ENCODE data around the gene SRRT. TPM values are rescaled to one million over a fixed set of nuclear protein-coding genes. Genes with fewer than 3 reads are reported as not detected.

SRRT gene
- total and polyA plus RNA-seq, 4 experiments from 2014 or later: 37.8 to 272 (median 175) TPM

DNA sequence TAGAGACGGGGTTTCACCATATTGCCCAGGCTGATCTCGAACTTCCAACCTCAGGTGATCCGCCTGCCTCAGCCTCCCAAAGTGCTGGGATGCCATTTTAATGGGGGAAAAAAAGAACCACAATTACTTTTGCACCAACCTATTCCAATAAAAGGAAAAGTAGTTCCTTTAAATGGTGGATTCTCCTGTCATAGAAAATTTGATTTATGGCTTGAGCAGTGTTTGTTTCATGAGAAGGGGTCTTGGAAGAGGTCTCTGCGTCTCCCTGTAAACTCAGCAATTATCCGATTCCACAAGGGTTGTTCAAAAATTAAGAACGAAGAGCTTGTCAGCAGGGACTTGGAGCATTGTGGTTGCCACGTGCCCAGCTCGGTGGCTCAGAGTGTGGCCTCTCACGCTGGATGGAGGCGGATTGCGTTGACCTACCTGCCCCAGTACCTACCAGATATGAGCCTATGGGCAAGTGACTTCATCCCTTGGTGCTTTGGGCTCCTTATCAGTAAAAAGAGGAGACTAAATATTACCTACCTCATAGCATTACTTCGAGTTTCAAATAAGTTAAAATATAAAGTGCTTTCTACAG lies 10.5 kb upstream of the SRRT start:
- CTCF ChIA-PET (ENCODE audit: partially characterized antibody): interaction anchor here (0.8 to 3.0 kb wide), 3 partner anchors 10 to 12 kb away, joined by 3 to 10 read pairs (median 3); partner anchors contain the start of genes SLC12A9 and SRRT
- no peak overlapping the region for H3K4me3 ChIP-seq (ENCODE audit: low read length in 2 of 2)
- peaks cover 13% of the 10 kb centered on the region for H3K36me3 ChIP-seq (ENCODE audit: insufficient read depth, low read length)
- H3K27ac ChIP-seq (ENCODE audit: low read depth, low read length): no peak overlapping the region
- H3K4me3 Mint-ChIP-seq: no peak overlapping the region
- peak overlapping the region in 1 of 7 donors; percentile 16 for H3K27ac Mint-ChIP-seq
- H3K27me3 Mint-ChIP-seq: no peaks in the 10 kb centered on the region
- H3K9me3 ChIP-seq (ENCODE audit: control insufficient read depth in 1 of 2, low read length in 2 of 2): no peaks in the 10 kb centered on the region
- intact Hi-C loops (cut with micrococcal nuclease): no loop called here
- no peak for DNase-seq
- no peaks in the 10 kb centered on the region for H3K9me3 Mint-ChIP-seq
- H3K36me3 Mint-ChIP-seq: peaks cover 21 to 50% of the 10 kb centered on the region in 2 donors
- peaks cover 4 to 15% (median 6%) of the 10 kb centered on the region in 4 donors for H3K4me1 Mint-ChIP-seq
- no peaks in the 10 kb centered on the region for H3K27me3 ChIP-seq (ENCODE audit: insufficient read depth, low read length)
- POLR2A ChIA-PET (ENCODE audit: partially characterized antibody): interaction anchor here (1.3 to 2.0 kb wide), 4 partner anchors 9 to 12 kb away, joined by 3 to 8 read pairs (median 6); partner anchors contain the start of genes SLC12A9 and SRRT
- H3K4me1 ChIP-seq (ENCODE audit: insufficient read depth, low read length): peaks cover 10% of the 10 kb centered on the region

DNA sequence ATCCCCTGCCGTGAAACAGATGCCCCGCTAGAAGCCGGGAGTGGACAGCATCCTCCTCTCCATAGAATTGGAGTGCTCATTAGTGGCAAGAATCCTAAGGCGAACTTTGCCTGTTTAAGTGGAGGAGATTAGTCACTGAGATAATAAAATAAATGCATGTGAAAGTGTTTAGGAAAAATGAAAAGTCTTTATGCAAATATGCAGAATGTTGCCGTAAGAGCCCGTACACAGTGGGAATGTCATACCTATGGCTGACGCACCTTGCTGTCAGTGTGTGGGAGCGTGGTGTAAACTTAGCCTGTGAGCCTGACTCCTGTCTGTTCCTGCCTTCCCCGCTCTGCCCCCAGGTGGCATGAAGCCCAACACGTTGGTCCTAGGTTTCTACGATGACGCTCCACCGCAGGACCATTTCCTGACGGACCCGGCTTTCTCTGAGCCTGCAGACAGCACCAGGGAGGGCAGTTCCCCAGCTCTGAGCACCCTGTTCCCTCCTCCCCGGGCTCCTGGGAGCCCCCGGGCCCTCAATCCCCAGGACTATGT lies 9.5 kb upstream of the SRRT start:
- Mint-ChIP-seq H3K27ac (peak overlapping the region in 4 of 7 donors; percentile 10 to 71 (median 40)), H3K4me3 (peak overlapping the region in 3 of 8 donors; percentile 39 to 72 (median 61)), H3K4me1 (peaks cover 4 to 15% (median 6%) of the 10 kb centered on the region in 4 donors), H3K36me3 (peaks cover 13 to 39% of the 10 kb centered on the region in 2 donors), H3K27me3 (no peaks in the 10 kb centered on the region), H3K9me3 (no peaks in the 10 kb centered on the region)
- H3K36me3 ChIP-seq (ENCODE audit: insufficient read depth, low read length): peaks cover 10% of the 10 kb centered on the region
- no peak overlapping the region for H3K4me3 ChIP-seq (ENCODE audit: low read length in 2 of 2)
- no peaks in the 10 kb centered on the region for H3K9me3 ChIP-seq (ENCODE audit: control insufficient read depth in 1 of 2, low read length in 2 of 2)
- no peaks in the 10 kb centered on the region for H3K27me3 ChIP-seq (ENCODE audit: insufficient read depth, low read length)
- POLR2A ChIA-PET (ENCODE audit: partially characterized antibody): interaction anchor here (1.5 to 2.0 kb wide), 3 partner anchors 8 to 13 kb away, joined by 4 to 8 read pairs (median 8); partner anchors contain the start of genes SLC12A9 and SRRT
- H3K4me1 ChIP-seq (ENCODE audit: insufficient read depth, low read length): peaks cover 10% of the 10 kb centered on the region
- no peak for DNase-seq
- intact Hi-C loops (cut with micrococcal nuclease): no loop called here
- CTCF ChIA-PET (ENCODE audit: partially characterized antibody): interaction anchor here (1.3 kb wide), 1 partner anchor 9 kb away, joined by 3 read pairs; the partner anchor contains the start of gene SRRT
- H3K27ac ChIP-seq (ENCODE audit: low read depth, low read length): no peak overlapping the region

DNA sequence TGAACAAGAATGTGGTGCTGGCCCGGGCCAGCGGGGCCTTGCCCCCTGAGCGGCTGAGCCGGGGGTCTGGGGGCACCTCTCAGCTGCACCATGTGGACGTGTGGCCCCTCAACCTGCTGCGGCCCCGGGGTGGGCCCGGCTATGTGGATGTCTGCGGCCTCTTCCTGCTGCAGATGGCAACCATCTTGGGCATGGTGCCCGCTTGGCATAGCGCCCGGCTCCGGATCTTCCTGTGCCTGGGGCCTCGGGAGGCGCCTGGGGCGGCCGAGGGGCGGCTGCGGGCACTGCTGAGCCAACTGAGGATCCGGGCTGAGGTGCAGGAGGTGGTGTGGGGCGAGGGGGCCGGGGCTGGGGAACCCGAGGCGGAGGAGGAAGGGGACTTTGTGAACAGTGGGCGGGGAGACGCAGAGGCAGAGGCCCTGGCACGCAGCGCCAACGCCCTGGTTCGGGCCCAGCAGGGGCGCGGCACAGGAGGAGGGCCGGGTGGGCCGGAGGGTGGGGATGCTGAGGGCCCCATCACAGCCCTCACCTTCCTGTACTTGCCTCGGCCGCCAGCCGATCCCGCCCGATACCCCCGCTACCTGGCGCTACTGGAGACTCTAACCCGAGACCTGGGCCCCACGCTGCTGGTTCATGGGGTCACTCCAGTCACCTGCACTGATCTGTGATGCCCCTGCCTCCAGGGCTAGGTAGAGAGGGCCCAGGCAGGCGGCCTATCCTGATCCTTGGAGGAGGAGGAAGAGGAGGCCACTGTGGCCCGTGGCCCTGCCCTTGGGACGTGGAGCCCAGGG lies 8.8 kb upstream of the SRRT start:
- Histone ChIP-seq H3K36me3 (ENCODE audit: insufficient read depth, low read length) (peaks cover 4% of the 10 kb centered on the region), H3K27me3 (ENCODE audit: insufficient read depth, low read length) (no peaks in the 10 kb centered on the region), H3K4me3 (ENCODE audit: low read length in 2 of 2) (peak overlapping the region in 1 of 2 donors; percentile 58), H3K9me3 (ENCODE audit: control insufficient read depth in 1 of 2, low read length in 2 of 2) (no peaks in the 10 kb centered on the region), H3K27ac (ENCODE audit: low read depth, low read length) (no peak overlapping the region), H3K4me1 (ENCODE audit: insufficient read depth, low read length) (peaks cover 10% of the 10 kb centered on the region)
- DNase-seq: no peak
- Mint-ChIP-seq H3K4me3 (peak overlapping the region in 6 of 8 donors; percentile 77 to 87 (median 83)), H3K27ac (no peak overlapping the region), H3K36me3 (peaks cover 7 to 35% of the 10 kb centered on the region in 2 donors), H3K4me1 (peaks cover 3 to 19% (median 6%) of the 10 kb centered on the region in 4 donors), H3K9me3 (no peaks in the 10 kb centered on the region), H3K27me3 (no peaks in the 10 kb centered on the region)
- ChIA-PET CTCF (ENCODE audit: partially characterized antibody) (no interaction called here), POLR2A (ENCODE audit: partially characterized antibody) (interaction anchor here (0.7 to 1.9 kb wide), 5 partner anchors 7 to 23 kb away, joined by 3 to 8 read pairs (median 3); partner anchors contain the start of genes SRRT and UFSP1)
- intact Hi-C loops (cut with micrococcal nuclease): no loop called here

DNA sequence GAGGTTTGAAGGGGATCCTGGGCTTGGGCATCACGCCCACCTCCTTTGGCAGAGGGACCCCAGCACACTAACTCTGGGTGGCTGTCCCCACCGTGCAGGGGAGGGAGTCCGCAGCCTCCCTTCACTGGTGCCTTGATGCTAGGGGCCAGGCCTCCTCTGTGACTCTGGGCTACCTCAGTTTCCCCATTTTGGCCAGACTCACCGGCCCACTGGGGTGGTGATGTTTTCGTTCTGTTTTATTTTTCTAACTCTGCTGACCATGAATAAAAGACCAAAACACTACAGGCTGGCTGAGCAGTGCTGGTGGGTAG lies 8.2 kb upstream of the SRRT start:
- Histone ChIP-seq H3K27ac (ENCODE audit: low read depth, low read length) (peak overlapping the region; percentile 66), H3K4me1 (ENCODE audit: insufficient read depth, low read length) (peaks cover 10% of the 10 kb centered on the region), H3K27me3 (ENCODE audit: insufficient read depth, low read length) (no peaks in the 10 kb centered on the region), H3K4me3 (ENCODE audit: low read length in 2 of 2) (peak overlapping the region in 1 of 2 donors; percentile 58), H3K9me3 (ENCODE audit: control insufficient read depth in 1 of 2, low read length in 2 of 2) (no peaks in the 10 kb centered on the region), H3K36me3 (ENCODE audit: insufficient read depth, low read length) (peaks cover 4% of the 10 kb centered on the region)
- ChIA-PET CTCF (ENCODE audit: partially characterized antibody) (interaction anchor here (1.3 kb wide), 1 partner anchor 14 kb away, joined by 5 read pairs; the partner anchor contains the start of gene SLC12A9), POLR2A (ENCODE audit: partially characterized antibody) (interaction anchor here (0.7 to 1.1 kb wide), 4 partner anchors 8 to 23 kb away, joined by 3 to 5 read pairs (median 3); partner anchors contain the start of genes SRRT and UFSP1)
- intact Hi-C loops (cut with micrococcal nuclease): no loop called here
- Mint-ChIP-seq H3K36me3 (peaks cover 9 to 33% of the 10 kb centered on the region in 2 donors), H3K27ac (peak overlapping the region in 5 of 7 donors; percentile 64 to 93 (median 83)), H3K4me3 (peak overlapping the region; percentile 62 to 87 (median 83)), H3K9me3 (no peaks in the 10 kb centered on the region), H3K4me1 (peaks cover 3 to 19% (median 6%) of the 10 kb centered on the region in 4 donors), H3K27me3 (no peaks in the 10 kb centered on the region)
- no peak for DNase-seq

DNA sequence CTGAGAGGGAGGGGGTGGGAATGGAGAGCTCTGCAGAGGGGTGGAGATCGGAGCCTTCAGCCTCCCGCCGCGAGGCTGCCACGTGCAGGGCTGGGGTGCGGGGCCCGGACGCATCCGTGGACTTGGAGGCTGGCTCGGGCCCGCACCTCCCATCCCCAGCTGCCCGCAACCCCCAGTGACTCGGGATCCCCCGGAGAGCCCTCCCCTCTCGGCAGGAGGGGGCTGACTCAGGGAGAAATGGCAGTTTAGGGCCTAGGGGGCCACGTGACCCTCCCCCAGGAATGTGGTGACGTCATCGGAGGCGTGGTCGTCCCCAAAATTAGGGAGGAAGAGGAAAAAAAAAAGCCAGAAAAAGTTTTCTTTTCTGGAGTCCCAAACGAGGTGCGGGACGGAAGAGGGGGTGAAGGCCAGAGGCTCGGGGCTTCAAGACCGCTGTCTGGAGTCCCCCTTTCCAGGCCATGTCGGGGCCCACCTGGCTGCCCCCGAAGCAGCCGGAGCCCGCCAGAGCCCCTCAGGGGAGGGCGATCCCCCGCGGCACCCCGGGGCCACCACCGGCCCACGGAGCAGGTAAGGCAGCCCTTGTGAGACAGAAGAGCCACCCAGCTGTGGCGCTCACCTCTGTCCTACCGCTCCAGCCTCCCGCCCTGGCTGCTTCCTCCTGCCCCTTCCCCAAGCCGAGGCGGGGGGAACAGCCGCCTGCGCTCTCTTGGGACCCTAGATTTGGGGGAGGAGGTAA lies 7.7 kb upstream of the SRRT start, which contains the start of gene TRIP6:
Gene TRIP6, plus strand, starts transcription at position 348 of the 736 bp plus-strand sequence. Its CDS starts 111 bp downstream, at position 459.
- H3K36me3 Mint-ChIP-seq: peaks cover 8 to 28% of the 10 kb centered on the region in 2 donors
- peak in 3 of 5 donors; percentile 22 to 60 (median 39) for DNase-seq
- Histone ChIP-seq H3K27ac (ENCODE audit: low read depth, low read length) (peak within 1 kb of the TSS; percentile 66), H3K4me1 (ENCODE audit: insufficient read depth, low read length) (peaks cover 10% of the 10 kb centered on the region), H3K4me3 (ENCODE audit: low read length in 2 of 2) (peak within 1 kb of the TSS in 1 of 2 donors; percentile 58), H3K36me3 (ENCODE audit: insufficient read depth, low read length) (peaks cover 4% of the 10 kb centered on the region), H3K27me3 (ENCODE audit: insufficient read depth, low read length) (no peaks in the 10 kb centered on the region), H3K9me3 (ENCODE audit: control insufficient read depth in 1 of 2, low read length in 2 of 2) (no peaks in the 10 kb centered on the region)
- no peaks in the 10 kb centered on the region for H3K27me3 Mint-ChIP-seq
- peaks cover 3 to 19% (median 6%) of the 10 kb centered on the region in 4 donors for H3K4me1 Mint-ChIP-seq
- CTCF ChIA-PET (ENCODE audit: partially characterized antibody): interaction anchor here (1.3 kb wide), 1 partner anchor 15 kb away, joined by 5 read pairs; the partner anchor contains the start of gene SLC12A9
- POLR2A ChIA-PET (ENCODE audit: partially characterized antibody): interaction anchor here (0.7 to 1.1 kb wide), 4 partner anchors 8 to 22 kb away, joined by 3 to 5 read pairs (median 3); partner anchors contain the start of genes SRRT and UFSP1
- intact Hi-C loops (cut with micrococcal nuclease): no loop called here
- peak within 1 kb of the TSS; percentile 64 to 93 (median 92) for H3K27ac Mint-ChIP-seq
- H3K4me3 Mint-ChIP-seq: peak within 1 kb of the TSS; percentile 78 to 87 (median 85)
- no peaks in the 10 kb centered on the region for H3K9me3 Mint-ChIP-seq

DNA sequence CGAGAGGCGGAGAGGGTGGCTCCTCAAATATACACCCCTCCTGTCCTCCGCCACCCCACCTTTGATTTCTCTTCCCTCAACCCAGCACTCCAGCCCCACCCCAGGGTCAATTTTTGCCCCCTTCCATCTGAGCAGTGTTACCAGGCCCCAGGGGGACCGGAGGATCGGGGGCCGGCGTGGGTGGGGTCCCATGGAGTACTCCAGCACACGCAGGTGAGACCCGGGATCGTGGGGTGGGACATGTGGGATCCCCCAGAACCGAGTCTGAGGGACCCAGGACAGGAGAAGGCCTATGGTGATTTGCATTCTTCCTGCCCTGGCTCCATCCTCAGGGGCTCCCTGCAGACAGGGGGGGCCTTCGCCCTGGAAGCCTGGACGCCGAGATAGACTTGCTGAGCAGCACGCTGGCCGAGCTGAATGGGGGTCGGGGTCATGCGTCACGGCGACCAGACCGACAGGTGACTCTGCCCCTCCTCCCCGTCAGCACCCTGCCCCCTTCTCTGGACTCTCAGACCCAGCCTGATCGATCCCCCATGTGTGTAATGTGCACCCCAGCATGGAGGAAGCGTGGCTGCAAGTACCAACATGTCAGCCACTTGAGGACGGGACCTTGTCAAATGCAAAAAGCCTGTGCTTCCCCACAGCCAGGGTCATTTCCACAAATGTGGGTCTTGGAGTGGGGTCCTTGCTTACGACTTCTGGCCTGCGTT lies 7.0 kb upstream of the SRRT start:
- intact Hi-C loops (cut with micrococcal nuclease): no loop called here
- ChIA-PET POLR2A (ENCODE audit: partially characterized antibody) (no interaction called here), CTCF (ENCODE audit: partially characterized antibody) (interaction anchor here (1.3 kb wide), 1 partner anchor 16 kb away, joined by 5 read pairs; the partner anchor contains the start of gene SLC12A9)
- Histone ChIP-seq H3K27ac (ENCODE audit: low read depth, low read length) (peak overlapping the region; percentile 66), H3K4me1 (ENCODE audit: insufficient read depth, low read length) (peaks cover 10% of the 10 kb centered on the region), H3K4me3 (ENCODE audit: low read length in 2 of 2) (peak overlapping the region in 1 of 2 donors; percentile 58), H3K9me3 (ENCODE audit: control insufficient read depth in 1 of 2, low read length in 2 of 2) (no peaks in the 10 kb centered on the region), H3K27me3 (ENCODE audit: insufficient read depth, low read length) (no peaks in the 10 kb centered on the region), H3K36me3 (ENCODE audit: insufficient read depth, low read length) (peaks cover 4% of the 10 kb centered on the region)
- Mint-ChIP-seq H3K9me3 (no peaks in the 10 kb centered on the region), H3K4me3 (peak overlapping the region; percentile 43 to 78 (median 69)), H3K27me3 (no peaks in the 10 kb centered on the region), H3K36me3 (peaks cover 4 to 25% of the 10 kb centered on the region in 2 donors), H3K4me1 (peaks cover 3 to 19% (median 6%) of the 10 kb centered on the region in 4 donors), H3K27ac (peak overlapping the region; percentile 59 to 89 (median 81))
- DNase-seq: no peak
